Nephron (organoid): ENCODE data around the gene VPS16.

Experiments used
- H3K27ac Mint-ChIP-seq, 3 experiments: 2 replicates each; pipeline ENCODE4 v1.8.0; 2020; ENCODE audit warnings: mixed read lengths in 3 of 3, mild to moderate bottlenecking in 2 of 3, moderate library complexity in 1 of 3
- H3K27me3 Mint-ChIP-seq: 2 replicates; pipeline ENCODE4 v1.8.0; 2021; ENCODE audit warnings: low read depth, mild to moderate bottlenecking, moderate library complexity, mixed read lengths
- H3K36me3 Mint-ChIP-seq: 2 replicates; pipeline ENCODE4 v1.8.0; 2020; ENCODE audit warnings: low read depth, mixed read lengths
- H3K4me1 Mint-ChIP-seq: 2 replicates; pipeline ENCODE4 v1.8.0; 2020; ENCODE audit warnings: mixed read lengths
- H3K4me3 Mint-ChIP-seq, 3 experiments: 2 replicates each; pipeline ENCODE4 v1.8.0; 2020; ENCODE audit warnings: mild to moderate bottlenecking in 3 of 3, mixed read lengths in 3 of 3, moderate library complexity in 2 of 3
- H3K9me3 Mint-ChIP-seq: 2 replicates; pipeline ENCODE4 v1.8.0; 2020; ENCODE audit warnings: mixed read lengths
- TF ChIP-seq, protein P1 (sequence below), 3 experiments: fragments of 200-600 bp; sonication (generic); IDR thresholded peaks; one replicate each; pipeline ENCODE4 v1.5.0; 2021; ENCODE audit warnings: antibody characterized with exemption in 3 of 3; ENCODE audit not compliant: unreplicated experiment in 3 of 3

The VPS16 gene

GRCh38 chr20:2835331-2835796, 5.2 kb upstream of the VPS16 start:
- Mint-ChIP-seq H3K36me3 (peaks cover 48% of the 10 kb centered on the region), H3K4me3 (peak overlapping the region in 1 of 3 experiments; percentile 42), H3K4me1 (peaks cover 8% of the 10 kb centered on the region), H3K27me3 (no peaks in the 10 kb centered on the region), H3K9me3 (no peaks in the 10 kb centered on the region), H3K27ac (no peak overlapping the region)
- TF ChIP-seq, protein P1, sequence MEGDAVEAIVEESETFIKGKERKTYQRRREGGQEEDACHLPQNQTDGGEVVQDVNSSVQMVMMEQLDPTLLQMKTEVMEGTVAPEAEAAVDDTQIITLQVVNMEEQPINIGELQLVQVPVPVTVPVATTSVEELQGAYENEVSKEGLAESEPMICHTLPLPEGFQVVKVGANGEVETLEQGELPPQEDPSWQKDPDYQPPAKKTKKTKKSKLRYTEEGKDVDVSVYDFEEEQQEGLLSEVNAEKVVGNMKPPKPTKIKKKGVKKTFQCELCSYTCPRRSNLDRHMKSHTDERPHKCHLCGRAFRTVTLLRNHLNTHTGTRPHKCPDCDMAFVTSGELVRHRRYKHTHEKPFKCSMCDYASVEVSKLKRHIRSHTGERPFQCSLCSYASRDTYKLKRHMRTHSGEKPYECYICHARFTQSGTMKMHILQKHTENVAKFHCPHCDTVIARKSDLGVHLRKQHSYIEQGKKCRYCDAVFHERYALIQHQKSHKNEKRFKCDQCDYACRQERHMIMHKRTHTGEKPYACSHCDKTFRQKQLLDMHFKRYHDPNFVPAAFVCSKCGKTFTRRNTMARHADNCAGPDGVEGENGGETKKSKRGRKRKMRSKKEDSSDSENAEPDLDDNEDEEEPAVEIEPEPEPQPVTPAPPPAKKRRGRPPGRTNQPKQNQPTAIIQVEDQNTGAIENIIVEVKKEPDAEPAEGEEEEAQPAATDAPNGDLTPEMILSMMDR (IDR thresholded peaks at IDR 0.05; ENCODE audit: unreplicated experiment in 3 of 3) = no peak

- Mint-ChIP-seq H3K4me1 (peaks cover 8% of the 10 kb centered on the region), H3K4me3 (no peak overlapping the region), H3K27ac (peak overlapping the region in 1 of 3 experiments; percentile 20), H3K36me3 (peaks cover 48% of the 10 kb centered on the region), H3K9me3 (no peaks in the 10 kb centered on the region), H3K27me3 (no peaks in the 10 kb centered on the region)
- TF ChIP-seq, protein P1 (IDR thresholded peaks at IDR 0.05; ENCODE audit: unreplicated experiment in 3 of 3) = no peak
Observed at GRCh38 chr20:2836035-2836434, 4.5 kb upstream of the VPS16 start.

DNA sequence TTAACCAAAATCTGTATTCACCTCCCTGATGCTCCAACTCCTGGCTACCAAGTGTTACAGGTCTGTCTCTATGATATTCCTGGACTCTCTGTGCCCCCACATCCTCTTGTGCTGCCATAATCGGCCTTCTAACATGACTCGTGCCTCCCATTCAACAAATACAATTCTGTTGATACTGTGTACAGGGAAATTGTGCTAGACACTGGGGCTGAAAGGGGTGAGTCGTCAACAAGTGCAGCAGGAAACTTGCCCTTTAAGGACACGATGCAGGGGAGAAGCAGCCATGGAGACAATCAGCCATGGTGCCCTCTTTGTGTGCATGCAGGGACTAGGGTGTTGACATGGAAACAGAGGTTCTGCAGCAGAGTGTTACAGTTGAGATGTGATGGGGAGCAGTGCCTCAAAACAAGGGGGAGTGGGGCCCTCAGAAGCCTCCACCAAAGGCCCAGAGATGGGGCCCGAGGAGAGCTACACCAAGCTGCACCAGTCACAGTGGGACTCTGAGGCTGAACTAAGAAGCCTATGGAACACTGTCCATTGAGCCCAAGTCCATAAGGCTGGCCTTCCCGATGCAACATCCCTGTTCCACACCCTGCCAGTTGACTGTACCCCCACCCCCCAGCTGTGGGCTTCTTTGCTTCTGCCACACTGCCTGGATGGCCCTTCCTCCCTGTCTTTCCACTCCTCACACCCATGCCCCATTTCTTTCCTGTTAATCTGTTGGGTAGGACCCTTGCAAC, 3.2 kb upstream of the VPS16 start:
- no peaks in the 10 kb centered on the region for H3K27me3 Mint-ChIP-seq
- no peak overlapping the region for H3K27ac Mint-ChIP-seq
- TF ChIP-seq, protein P1 (IDR thresholded peaks at IDR 0.05; ENCODE audit: unreplicated experiment in 3 of 3) = no peak
- H3K4me3 Mint-ChIP-seq = peak overlapping the region; percentile 23 to 74 (median 57)
- peaks cover 12% of the 10 kb centered on the region for H3K4me1 Mint-ChIP-seq
- H3K36me3 Mint-ChIP-seq = peaks cover 48% of the 10 kb centered on the region
- no peaks in the 10 kb centered on the region for H3K9me3 Mint-ChIP-seq

DNA sequence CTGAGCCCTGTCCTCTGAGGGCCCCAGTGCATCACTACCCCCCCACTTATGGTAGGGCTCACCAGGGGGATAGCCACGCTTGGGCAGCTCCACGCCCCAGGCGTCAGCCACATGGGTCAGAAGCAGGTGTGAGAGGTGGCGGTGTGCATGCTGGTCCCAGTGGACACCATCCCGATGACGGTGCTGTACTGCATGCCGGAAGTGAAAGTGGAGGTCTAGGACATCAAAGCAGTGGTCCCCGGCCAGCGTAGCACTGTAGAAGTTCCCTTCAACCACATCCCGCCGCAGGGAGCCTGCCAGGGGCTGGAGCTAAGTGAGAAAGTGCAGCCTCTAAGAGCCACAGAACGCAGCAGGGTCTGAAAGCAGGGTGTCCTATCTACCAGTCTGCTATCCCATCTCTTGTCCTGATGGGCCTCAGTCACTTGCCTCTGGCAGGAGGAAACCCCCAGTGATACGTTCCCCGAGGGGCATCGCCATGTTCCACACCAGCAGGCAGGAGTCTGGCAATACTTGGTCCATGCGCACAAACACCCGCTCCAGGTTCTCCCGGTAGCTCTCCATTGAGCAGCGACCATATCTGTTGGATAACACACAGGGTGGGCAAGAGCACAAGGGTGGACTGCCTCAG, 2.3 kb upstream of the VPS16 start:
- H3K4me1 Mint-ChIP-seq = peaks cover 12% of the 10 kb centered on the region
- H3K27ac Mint-ChIP-seq = no peak overlapping the region
- H3K9me3 Mint-ChIP-seq = no peaks in the 10 kb centered on the region
- H3K36me3 Mint-ChIP-seq = peaks cover 46% of the 10 kb centered on the region
- no peaks in the 10 kb centered on the region for H3K27me3 Mint-ChIP-seq
- TF ChIP-seq, protein P1 (IDR thresholded peaks at IDR 0.05; ENCODE audit: unreplicated experiment in 3 of 3) = no peak
- peak overlapping the region; percentile 70 to 96 (median 77) for H3K4me3 Mint-ChIP-seq

DNA sequence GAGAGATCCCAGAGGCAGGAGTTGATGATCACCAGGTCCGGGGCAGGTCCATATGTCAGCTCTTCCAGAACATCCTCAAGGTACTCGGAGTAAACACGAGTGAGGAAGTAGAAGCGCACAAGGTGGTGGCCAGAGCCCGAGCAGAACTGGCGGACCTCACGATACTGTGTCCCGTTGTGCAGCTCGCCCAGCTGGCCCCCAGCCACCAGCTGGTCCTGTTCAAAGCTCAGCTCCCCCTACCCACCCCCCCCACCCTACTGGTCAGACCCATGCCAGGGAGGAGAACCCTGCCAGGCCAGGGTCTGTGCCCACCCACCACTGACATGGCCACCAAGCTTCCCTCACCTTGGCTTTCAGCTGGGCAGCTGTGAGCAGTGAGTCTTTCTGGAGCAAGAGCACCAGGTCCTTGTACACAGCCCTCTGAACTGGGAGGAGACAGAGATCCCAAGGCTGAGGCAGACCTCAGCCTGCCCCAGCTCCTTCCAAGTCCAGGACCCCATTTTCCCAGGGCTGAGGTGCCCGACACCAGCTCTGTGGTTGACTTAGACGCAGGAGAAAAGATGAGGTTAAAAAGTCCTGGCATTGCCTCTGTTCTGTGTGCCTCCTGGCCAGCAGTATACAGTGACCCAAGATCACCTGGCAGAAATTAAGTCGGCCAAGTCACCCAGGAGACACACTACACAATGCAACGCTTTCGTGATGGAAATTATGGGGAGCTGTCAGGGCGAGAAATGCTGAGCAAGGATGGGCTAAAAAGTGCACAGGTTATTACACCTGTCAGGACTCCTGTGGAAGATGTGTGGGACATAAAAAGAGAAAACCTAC, 1.5 kb upstream of the VPS16 start:
- Mint-ChIP-seq H3K9me3 (no peaks in the 10 kb centered on the region), H3K27me3 (no peaks in the 10 kb centered on the region), H3K36me3 (peaks cover 42% of the 10 kb centered on the region), H3K4me3 (peak overlapping the region; percentile 86 to 97 (median 96)), H3K4me1 (peaks cover 12% of the 10 kb centered on the region), H3K27ac (peak overlapping the region; percentile 71 to 97 (median 83))
- TF ChIP-seq, protein P1 (IDR thresholded peaks at IDR 0.05; ENCODE audit: unreplicated experiment in 3 of 3) = no peak
